Muscle of leg (tissue), 11 donors: ENCODE data around the gene COL24A1. TPM values are rescaled to one million over a fixed set of nuclear protein-coding genes. Genes with fewer than 3 reads are reported as not detected.

Experiments
- DNase-seq: peaks from one replicate; pipeline ENCODE4 v3.0.0; 2013
- H3K27ac ChIP-seq: one replicate; pipeline ENCODE4 v1.5.1; 2013; ENCODE audit warnings: mild to moderate bottlenecking, low read length, control low read depth
- H3K27me3 ChIP-seq: one replicate; pipeline ENCODE4 v1.6.1; 2013; ENCODE audit warnings: low read length; ENCODE audit not compliant: control insufficient read depth, insufficient read depth
- H3K36me3 ChIP-seq: one replicate; pipeline ENCODE4 v1.6.1; 2013; ENCODE audit warnings: low read length; ENCODE audit not compliant: control insufficient read depth, insufficient read depth
- H3K4me1 ChIP-seq: one replicate; pipeline ENCODE4 v1.6.1; 2013; ENCODE audit warnings: low read length; ENCODE audit not compliant: control insufficient read depth, insufficient read depth
- H3K4me3 ChIP-seq: one replicate; pipeline ENCODE4 v1.5.1; 2013; ENCODE audit warnings: low read length, control low read depth
- H3K9me3 ChIP-seq: replicated peaks from 2 replicates; pipeline ENCODE4 v1.6.1; 2013; ENCODE audit warnings: low read depth, low read length; ENCODE audit not compliant: control insufficient read depth
- WGBS: methylation state at CpG from one replicate; pipeline ENCODE4 v1.1.5; 2013; ENCODE audit warnings: missing lambda C conversion rate; ENCODE audit not compliant: insufficient coverage; 5-methylcytosine and 5-hydroxymethylcytosine counted together
- polyA plus RNA-seq, 8 donors: library from polyadenylated mRNA; unstranded; fragments of 120-200 nt; gene quantifications; one replicate each; pipeline versions ENCODE4 v1.2.1 to v1.2.3, GENCODE V29; 2013; ENCODE audit warnings: inconsistent platforms in 1 of 8, low replicate concordance in 1 of 8; ENCODE audit not compliant: insufficient read length in 8 of 8, insufficient read depth in 1 of 8
- total RNA-seq: library from RNA; stranded (reverse); fragments of 120-200 nt; gene quantifications from one replicate; pipeline ENCODE4 v1.2.4, GENCODE V29; 2013

COL24A1 gene
- total and polyA plus RNA-seq, 9 donors, result 3.3 to 12.4 (median 6.6) TPM

- no peak overlapping the region for H3K4me3 ChIP-seq
- no peak for DNase-seq
- 82% methylated on average over 7 of the region's 9 CpGs for WGBS
- H3K27ac ChIP-seq, result no peak overlapping the region
- peaks cover 8% of the 10 kb centered on the region for H3K36me3 ChIP-seq
- H3K9me3 ChIP-seq, result no peaks in the 10 kb centered on the region
- no peaks in the 10 kb centered on the region for H3K27me3 ChIP-seq
- H3K4me1 ChIP-seq, result no peaks in the 10 kb centered on the region
Observed at GRCh38 chr1:85683292-85684025, 473.1 kb downstream of the COL24A1 start.

- Histone ChIP-seq H3K9me3 (no peaks in the 10 kb centered on the region), H3K27me3 (no peaks in the 10 kb centered on the region), H3K36me3 (peaks cover 13% of the 10 kb centered on the region), H3K4me3 (no peak overlapping the region), H3K4me1 (no peaks in the 10 kb centered on the region), H3K27ac (no peak overlapping the region)
- 0% methylated on average over 2 of the region's 2 CpGs for WGBS
- DNase-seq, result peak; percentile 88
Observed at GRCh38 chr1:85681087-85681486, 475.5 kb downstream of the COL24A1 start.

Other genes with a start within 250 kb of the COL24A1 start
- gene ODF2L, start 239.6 kb upstream of the COL24A1 start, total RNA-seq, result 18.8 TPM
- gene ODF2L, start 239.6 kb upstream of the COL24A1 start, polyA plus RNA-seq, result 10 to 100 TPM; 14.6 to 30.1 (median 20.5) TPM